Measurements from ENCODE around the gene RAB40A.
A peak's percentile ranks its signal among the peaks of the same experiment; 100 is the strongest.

RAB40A gene

DNA sequence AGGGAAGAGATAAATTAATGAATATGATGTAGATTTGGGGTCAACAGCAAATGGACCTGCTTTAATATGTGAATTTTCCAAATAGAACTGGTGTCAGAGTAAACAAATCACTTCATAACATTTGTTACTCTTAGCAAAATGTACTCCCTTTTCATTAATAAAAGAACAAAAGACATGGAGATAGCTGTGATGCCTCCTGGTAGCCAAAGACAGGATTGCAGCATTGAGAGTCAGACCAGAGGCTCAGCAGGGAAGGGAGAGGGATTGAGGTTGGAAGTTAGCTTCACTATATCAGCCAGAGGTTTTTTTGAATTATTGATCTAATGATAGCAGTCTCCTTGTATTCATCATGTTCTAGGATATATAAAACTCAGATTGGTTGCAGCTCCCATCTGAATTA, 17.4 kb upstream of the RAB40A start:
- no peak for TF ChIP-seq POLR2A (IDR thresholded peaks at IDR 0.05; ENCODE audit: low read depth, low read length)
- DNase-seq (ENCODE audit: insufficient read length, low spot score) (no peak), FAIRE-seq (no peak)

DNA sequence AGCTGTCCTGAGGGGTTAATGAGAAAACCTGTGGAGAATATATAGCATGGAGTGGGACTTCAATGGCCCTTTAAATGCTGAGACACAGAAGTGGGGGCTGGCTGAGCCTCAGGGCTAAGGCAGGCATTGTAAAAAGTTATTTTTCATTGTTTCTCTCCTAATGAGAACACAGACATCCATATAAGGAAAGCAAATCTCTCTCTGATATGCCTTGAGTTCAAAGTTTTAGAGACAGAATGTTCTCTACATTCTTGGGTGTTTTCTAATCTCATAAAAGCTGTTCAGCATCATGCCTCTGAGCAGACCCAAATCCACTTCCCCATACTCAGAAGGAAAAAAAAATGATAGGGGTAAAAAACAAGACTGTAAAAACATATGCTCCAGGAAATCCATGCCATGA, 16.8 kb upstream of the RAB40A start:
- FAIRE-seq (no peak), DNase-seq (ENCODE audit: insufficient read length, low spot score) (no peak)
- no peak for TF ChIP-seq POLR2A (IDR thresholded peaks at IDR 0.05; ENCODE audit: low read depth, low read length)

DNA sequence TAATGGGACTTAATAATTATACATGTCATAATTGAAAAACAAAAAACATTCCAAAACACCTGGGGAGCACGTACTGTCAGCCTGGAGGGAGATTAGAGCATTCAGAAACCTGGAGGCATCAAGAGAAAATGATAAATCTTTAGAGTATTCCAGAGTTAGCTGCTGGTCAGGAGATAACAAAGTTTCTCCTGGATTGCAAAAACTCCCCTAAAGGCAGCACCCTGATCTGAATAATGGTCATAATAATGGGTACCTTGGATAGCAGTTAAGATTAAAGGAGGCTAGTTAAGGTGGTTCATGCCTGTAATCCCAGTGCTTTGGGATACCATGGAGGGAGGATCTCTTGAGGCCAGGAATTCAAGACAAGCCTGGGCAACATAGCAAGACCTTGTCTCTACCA, 15.9 kb upstream of the RAB40A start:
- DNase-seq (ENCODE audit: insufficient read length, low spot score) (no peak), FAIRE-seq (no peak)
- TF ChIP-seq POLR2A (IDR thresholded peaks at IDR 0.05; ENCODE audit: low read depth, low read length) = no peak

DNA sequence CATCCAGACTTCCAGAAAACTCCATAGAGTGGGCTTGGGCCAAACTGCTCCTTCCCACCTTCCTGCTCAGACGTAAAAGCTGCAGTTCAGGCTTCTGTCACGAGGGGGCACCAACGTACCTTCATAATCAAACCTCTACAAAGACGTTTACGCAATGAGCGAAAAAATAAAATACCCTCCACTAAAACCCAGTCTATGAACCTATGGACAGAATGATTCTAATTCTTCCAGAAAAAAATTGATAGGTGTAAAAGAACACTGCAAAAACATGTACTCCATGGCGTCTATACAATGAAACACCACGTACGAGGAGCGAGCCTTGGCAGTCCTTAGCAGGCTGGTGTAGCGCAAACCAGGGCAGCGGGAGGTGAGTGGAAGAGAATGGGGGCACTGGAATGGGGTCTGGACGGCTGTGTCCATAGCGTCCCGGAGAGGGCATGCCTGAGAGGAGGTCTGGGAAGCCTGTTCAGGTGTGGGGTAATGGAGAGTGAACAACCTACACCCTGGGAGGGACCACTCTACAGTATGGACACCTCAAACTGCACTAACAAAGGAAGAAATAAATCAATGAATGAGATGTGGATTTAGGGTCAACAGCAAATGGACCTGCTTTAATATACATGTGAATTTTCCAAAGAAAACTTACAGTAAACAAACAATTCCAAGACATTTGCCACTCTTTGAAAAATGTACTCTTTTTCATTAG, 14.4 kb upstream of the RAB40A start:
- TF ChIP-seq POLR2A (IDR thresholded peaks at IDR 0.05; ENCODE audit: low read depth, low read length) = no peak
- DNase-seq (ENCODE audit: insufficient read length, low spot score) = no peak
- peak; percentile 53 for FAIRE-seq

DNA sequence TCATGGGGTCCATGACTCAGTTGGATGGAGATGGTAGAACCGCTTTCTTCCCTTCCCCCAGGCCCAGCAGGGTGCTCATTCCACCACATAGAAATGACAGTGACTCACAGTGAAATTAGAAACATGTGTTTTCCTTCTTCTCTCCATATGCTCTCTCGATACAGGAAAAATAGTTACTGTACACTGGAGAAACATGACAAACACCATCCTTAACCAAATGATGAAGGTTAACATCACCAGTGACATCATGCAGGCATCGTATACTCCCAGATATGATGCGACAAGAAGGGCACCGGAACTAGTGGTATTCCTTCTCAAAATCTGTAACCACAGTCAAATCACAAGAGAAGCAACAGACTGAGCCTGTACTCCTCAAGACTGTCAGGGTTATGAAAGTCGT, 11.7 kb upstream of the RAB40A start:
- FAIRE-seq = no peak
- DNase-seq (ENCODE audit: insufficient read length, low spot score) = no peak
- no peak for TF ChIP-seq POLR2A (IDR thresholded peaks at IDR 0.05; ENCODE audit: low read depth, low read length)

DNA sequence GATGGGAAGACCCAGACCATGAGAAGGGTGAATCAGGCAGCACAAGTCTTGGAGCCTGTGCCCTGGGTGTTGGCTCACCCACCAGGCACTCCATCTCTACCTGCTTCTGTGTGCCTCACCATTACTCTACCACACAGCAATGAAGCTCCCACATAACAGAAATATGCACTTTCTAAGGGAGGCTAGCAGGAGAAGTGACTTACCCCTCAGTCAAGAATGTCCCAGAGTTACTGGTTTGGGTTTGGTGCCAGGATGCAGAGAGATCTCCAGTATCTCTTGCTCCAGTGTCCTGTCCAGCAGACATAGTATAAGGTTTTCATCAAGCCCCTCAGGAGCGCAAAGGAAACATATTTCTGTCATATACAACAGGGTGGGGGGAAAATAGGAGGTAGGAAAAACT, 11.3 kb upstream of the RAB40A start:
- DNase-seq (ENCODE audit: insufficient read length, low spot score) = no peak
- no peak for FAIRE-seq
- TF ChIP-seq POLR2A (IDR thresholded peaks at IDR 0.05; ENCODE audit: low read depth, low read length) = no peak

DNA sequence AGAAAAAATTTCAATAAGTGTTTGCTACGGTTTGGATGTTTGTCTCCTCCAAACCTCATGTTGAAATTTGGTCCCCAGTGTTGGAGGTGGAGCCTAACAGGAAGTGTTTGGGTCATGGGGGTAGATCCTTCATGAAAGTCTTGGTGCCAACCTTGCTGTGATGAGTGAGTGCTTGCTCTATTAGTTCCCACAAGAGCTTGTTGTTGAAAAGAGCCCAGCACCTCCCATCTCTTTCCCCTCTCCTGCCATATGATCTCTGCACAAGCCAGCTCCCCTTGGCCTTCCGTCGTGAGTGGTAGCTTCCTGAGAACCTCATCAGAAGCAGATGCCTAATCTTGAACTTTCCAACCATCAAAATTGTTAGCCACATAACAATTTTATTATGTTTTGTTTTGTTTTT, 10.3 kb upstream of the RAB40A start:
- FAIRE-seq = no peak
- no peak for TF ChIP-seq POLR2A (IDR thresholded peaks at IDR 0.05; ENCODE audit: low read depth, low read length)
- no peak for DNase-seq (ENCODE audit: insufficient read length, low spot score)

DNA sequence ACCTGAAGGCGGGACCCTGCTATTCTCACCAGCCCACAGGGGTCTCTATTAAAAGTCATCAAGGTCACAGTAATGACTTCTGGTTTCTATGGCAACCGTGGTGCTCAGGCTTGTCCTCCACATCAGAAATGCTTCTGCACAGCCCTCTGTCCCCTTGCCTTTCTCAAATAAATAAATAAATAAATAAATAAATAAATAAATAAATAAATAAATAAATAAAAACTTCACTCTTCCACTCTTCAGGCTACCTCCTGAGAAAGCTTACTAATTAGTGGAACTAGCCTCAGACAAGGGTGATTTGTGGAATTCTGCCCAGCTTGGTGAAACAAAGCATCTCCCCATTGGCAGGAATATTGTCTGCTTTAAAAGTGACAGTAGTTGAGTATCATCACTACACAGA, 5.5 kb upstream of the RAB40A start:
- TF ChIP-seq POLR2A (IDR thresholded peaks at IDR 0.05; ENCODE audit: low read depth, low read length) = no peak
- FAIRE-seq = no peak
- no peak for DNase-seq (ENCODE audit: insufficient read length, low spot score)

DNA sequence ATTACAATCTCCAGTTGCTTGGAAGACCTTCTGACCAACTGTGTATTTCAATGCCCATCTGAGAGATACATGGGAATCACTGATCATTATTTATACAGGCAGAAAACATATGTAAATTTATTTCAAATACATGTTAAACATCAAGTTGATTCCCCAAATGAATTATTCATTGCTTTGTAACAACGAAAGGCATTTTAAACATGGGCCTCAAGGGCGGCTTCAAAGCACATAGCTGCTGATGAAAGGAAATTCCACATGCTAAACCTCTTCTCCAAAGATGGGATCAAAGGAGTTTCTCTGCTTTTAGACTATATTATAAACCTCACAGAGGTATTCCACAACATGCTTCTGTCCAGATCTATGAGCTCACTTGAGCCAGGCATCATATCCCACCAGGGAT, 4.3 kb upstream of the RAB40A start:
- TF ChIP-seq POLR2A (IDR thresholded peaks at IDR 0.05; ENCODE audit: low read depth, low read length) = no peak
- FAIRE-seq (no peak), DNase-seq (ENCODE audit: insufficient read length, low spot score) (no peak)

DNA sequence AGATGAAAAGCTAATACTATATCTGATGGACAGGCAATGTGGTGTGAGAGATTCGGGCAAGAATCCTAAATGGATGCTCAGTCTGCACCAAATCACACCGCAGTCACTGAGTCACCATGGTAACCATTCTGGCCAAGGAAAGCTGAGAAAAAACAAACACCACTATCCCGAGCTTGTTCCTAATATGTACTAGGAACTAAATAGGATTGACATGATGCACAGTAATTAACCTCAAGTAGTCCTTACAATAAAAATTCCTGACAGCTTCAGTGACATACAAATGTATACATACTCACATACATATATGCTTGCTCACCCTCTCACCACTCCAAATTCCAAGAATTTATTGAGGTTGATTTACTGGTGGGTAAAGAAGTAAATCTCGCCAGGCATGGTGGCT, 1.1 kb upstream of the RAB40A start:
- DNase-seq (ENCODE audit: insufficient read length, low spot score) (no peak), FAIRE-seq (no peak)
- no peak for TF ChIP-seq POLR2A (IDR thresholded peaks at IDR 0.05; ENCODE audit: low read depth, low read length)

DNA sequence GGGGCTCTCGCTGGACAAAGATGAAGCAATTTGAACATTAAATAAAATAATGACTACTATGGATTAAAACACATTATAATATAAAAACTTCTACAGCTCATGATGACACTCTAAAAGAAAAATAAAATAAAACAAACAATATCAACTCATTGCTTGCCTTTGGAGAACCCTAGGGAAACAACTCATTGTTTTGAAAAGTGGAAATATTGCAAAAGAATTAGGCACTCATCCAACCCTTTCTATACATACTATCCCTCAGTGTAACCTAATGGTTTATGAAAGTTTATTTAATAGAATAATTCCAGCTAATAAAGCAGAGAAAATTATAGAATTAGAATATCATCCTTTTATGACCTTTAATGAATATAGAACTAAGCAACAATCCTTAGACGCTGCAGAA, 718 bp downstream of the RAB40A start:
- no peak for TF ChIP-seq POLR2A (IDR thresholded peaks at IDR 0.05; ENCODE audit: low read depth, low read length)
- DNase-seq (ENCODE audit: insufficient read length, low spot score) (no peak), FAIRE-seq (no peak)

DNA sequence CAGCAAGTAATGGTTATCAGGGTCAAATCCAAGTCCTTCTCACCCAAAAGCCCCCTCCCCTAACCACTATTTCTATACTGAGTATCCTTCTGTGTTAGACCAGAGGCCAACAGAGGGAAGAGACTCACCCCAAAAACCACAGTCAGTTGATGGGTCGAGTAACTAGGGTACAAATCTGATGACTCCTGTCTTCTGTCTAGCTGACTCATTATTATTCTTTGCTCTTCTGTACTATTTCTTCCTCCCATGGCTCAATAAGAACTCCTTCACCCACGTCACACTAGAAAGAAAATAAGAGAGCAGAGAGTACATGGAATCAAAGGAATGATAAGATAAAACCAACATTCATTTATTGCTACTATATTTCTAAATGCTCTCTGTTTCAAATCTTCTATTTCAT, 2.0 kb downstream of the RAB40A start:
- no peak for DNase-seq (ENCODE audit: insufficient read length, low spot score)
- TF ChIP-seq POLR2A (IDR thresholded peaks at IDR 0.05; ENCODE audit: low read depth, low read length) = no peak
- peak; percentile 48 for FAIRE-seq

DNA sequence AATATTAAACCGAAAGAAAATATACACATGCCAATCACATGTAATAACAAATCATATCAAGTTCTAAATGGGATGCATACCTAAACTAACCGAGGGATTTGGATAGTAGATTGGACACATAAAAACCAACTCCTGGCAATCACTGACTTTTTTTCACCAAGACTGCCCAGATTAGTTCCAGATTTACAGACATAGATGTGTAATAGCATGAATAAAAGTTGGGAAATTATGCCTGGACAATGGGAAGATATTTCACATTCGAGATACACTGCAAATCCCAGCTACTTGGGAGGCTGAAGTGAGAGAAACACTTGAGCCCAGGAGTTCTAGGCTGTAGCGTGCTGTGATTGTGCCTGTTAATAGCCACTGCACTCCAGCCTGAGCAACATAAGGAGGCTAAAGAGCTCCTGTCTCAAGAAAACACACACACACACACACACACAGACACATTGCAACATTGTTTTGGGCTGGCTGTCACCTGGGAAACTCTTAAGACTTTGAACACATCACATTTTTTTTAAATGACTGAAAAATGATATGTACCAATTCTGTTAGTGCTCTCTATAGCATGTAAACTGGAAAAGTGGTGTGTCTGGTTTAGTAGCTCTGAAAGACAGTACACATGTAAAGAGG, 5.7 kb downstream of the RAB40A start:
- TF ChIP-seq POLR2A (IDR thresholded peaks at IDR 0.05; ENCODE audit: low read depth, low read length) = no peak
- DNase-seq (ENCODE audit: insufficient read length, low spot score) (no peak), FAIRE-seq (no peak)

DNA sequence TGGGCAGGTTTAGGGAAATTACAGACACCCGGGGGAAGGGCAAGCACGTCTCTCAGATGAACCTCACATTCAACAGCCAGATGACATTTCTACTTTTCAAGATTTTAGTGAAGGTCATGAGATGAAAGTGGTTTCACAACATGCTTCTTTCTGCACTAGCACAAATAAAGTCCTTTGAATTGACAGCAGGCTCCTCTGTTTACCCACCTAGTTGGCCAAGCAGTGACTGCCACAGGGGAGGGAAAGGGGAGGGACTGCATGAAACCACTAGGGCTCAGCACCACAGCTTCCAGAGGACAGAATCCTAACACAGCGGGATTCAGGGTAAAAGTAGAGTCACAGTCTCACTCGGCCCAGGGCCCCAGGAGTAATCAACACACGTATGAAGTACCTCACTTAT, 6.2 kb downstream of the RAB40A start:
- TF ChIP-seq POLR2A (IDR thresholded peaks at IDR 0.05; ENCODE audit: low read depth, low read length) = no peak
- DNase-seq (ENCODE audit: insufficient read length, low spot score) (no peak), FAIRE-seq (no peak)

DNA sequence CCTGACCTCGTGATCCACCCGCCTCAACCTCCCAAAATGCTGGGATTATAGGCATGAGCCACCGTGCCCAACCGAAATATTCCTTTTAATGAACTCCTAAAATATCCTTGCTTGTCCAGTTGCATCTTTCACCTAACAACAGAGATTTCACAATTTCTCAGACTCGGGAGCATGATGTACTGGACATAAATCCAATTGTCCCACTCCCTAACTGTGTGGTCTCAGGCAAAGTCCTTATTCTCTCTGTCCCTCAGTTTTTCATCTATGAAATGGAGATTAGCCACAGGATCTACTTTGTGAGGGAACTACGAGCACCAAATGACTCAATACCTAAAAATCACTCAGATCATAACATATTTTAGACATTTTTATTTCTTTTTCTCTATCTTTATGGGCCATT, 9.3 kb downstream of the RAB40A start:
- FAIRE-seq (no peak), DNase-seq (ENCODE audit: insufficient read length, low spot score) (no peak)
- TF ChIP-seq POLR2A (IDR thresholded peaks at IDR 0.05; ENCODE audit: low read depth, low read length) = no peak
